ENCODE measurements around the gene DOK7.

The DOK7 gene

DNA sequence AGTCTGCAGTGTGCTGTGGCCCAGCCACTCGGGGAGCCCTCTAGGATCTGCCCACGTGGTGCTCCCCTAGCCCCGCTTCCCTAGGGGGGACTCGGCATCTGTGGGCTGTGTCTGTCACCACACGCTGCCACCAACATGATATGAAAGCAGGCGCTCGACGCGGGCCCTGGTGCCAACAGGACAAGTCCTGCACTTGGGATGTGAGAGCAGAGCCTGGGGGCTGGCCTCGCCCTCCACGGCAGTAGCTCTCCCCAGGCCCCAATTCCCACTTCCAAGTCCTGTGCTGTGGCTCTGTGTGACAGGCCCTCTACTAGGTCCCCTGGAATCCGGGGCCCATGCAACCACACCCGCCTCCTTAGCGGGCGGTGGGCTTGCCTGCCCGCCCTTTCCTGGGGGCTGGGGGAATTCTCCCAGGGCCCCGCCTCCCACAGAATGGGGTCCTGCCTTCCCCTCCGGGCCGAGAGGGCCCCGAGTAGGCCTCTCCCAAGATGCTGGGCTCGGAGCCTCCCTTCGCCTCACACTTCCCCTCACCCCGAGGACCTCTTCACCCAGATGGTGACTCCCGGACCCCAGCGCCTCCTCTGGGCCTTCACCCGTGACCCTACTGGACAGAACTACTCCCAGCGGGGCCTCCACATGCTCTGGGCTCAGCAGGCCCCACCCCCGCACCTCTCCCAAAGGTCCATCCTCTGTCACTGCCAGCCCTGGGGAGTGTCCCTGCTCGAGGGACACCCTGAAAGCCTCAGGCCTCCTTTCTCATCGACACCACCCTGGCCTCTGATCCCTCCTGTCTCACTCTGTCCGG is 57.9 kb downstream of the DOK7 start:
- DNase-seq (ENCODE audit: low spot score): no peak

DNA sequence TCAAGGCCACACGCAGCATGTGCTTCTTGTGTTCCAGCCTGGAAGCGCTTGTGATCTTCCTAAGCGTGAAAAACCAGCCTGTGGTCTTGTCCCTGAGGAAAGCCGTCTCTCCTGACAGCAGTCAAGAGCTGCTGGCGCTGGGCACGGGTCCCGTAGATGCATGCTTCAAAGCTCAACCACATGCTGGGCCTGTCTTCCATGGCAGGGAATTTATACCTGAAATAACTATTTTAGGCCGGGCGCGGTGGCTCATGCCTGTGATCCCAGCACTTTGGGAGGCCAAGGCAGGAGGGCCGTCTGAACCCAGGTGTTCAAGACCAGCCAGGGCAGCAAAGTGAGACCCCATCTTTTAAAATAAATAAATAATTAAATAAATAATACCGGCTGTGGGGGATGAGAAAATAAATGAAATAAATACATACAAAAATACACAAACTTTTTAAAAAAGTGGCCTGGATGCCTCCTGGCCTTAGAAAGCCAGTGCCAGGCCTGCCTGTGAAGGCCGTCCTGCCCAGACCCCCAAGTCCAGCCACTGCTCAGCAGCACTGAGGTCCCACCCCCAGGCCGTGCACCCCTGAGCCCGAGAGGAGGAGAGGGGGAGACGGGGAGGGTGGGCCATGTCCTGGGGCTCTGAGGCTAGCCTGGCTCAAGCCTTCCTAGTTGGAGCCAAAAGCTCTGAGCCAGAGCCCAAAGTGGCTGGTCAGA is 58.7 kb downstream of the DOK7 start:
- no peak for DNase-seq (ENCODE audit: low spot score)

GRCh38 chr4:3522326-3522640 is 59.2 kb downstream of the DOK7 start:
- DNase-seq (ENCODE audit: low spot score): no peak

DNA sequence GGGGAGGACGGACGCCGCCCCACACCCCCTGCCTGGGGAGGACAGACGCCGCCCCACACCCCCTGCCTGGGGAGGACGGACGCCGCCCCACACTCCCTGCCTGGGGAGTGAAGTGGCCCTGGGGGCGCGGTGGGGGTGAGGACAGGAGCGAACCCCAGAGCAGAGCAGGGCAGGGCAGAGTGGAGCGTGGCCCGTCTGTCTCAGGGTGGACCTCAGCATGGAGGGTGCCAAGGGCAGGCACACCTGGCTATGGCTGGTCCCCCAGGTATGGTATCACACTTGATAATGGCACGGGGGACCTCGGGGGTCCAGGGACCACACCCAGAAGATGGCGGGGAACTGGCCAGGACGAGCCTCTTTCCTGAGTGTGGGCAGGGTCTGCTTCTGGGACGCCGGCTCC is 59.5 kb downstream of the DOK7 start:
- no peak for DNase-seq (ENCODE audit: low spot score)

DNA sequence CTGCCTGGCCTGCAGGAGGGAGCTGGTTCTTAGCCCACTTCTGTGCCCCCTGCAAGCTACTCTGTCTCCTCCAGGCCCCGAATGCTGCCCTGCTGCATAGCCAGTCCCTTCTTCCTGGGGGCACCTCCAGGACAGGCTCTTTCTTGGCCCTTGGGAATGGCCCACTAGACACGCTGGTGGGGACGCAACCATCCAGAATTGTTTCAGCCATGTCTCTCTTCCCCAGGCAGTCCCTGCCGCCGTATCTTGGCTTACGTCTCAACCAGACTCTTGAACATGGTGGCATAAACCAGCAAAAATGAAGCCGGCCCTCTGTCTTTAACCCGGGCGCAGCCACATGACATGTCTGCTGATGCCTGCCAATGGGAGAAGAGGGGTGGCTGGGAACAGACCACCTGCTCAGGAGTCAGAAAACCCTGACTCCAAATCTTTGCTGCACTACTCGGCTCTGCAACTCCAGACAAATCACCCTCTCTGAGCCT is 60.1 kb downstream of the DOK7 start:
- DNase-seq (ENCODE audit: low spot score): no peak

GRCh38 chr4:3523628-3524221 is 60.6 kb downstream of the DOK7 start:
- DNase-seq (ENCODE audit: low spot score): no peak

DNA sequence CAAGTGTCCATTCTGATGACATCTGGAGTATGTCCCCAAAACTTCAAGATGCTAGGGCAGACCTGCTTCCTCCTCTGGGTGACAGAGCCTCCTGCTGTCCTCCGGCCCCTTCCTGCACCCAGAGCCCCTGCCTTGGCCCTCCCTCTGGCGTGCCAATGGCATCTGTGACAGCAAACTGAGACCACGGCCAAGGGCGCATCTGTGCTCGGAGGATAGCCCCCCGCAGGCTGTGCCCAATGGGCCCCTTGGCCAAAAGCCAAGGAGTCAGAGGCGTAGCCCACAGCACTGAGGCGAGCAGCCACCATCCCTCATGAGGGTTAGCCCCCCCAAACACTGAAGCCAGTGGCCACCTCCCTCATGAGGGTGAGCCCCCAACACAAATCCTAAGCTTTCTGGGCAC is 61.2 kb downstream of the DOK7 start:
- DNase-seq (ENCODE audit: low spot score): no peak

GRCh38 chr4:3524920-3525319 is 61.8 kb downstream of the DOK7 start:
- no peak for DNase-seq (ENCODE audit: low spot score)

GRCh38 chr4:3525532-3526430 is 62.7 kb downstream of the DOK7 start:
- no peak for DNase-seq (ENCODE audit: low spot score)

DNA sequence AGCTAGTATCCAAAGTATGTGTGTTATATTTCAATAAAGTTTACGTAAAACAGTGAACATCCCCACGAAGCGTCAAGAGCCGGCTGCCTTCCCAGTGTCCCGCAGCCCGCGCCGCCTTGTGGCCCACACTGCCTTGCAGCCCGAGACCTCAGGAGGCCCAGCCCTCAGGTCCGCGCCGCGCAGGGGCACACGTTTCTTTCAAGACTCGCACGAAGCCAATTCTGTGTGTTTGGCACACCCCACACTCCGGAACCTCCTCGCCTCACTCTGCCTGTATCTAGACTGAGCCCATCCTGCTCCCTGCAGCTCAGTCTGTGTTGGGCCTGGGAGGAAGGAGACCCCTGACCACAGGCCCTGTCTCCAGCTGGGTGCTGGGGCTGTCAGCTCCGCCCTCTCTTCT is 63.4 kb downstream of the DOK7 start:
- DNase-seq (ENCODE audit: low spot score): no peak

DNA sequence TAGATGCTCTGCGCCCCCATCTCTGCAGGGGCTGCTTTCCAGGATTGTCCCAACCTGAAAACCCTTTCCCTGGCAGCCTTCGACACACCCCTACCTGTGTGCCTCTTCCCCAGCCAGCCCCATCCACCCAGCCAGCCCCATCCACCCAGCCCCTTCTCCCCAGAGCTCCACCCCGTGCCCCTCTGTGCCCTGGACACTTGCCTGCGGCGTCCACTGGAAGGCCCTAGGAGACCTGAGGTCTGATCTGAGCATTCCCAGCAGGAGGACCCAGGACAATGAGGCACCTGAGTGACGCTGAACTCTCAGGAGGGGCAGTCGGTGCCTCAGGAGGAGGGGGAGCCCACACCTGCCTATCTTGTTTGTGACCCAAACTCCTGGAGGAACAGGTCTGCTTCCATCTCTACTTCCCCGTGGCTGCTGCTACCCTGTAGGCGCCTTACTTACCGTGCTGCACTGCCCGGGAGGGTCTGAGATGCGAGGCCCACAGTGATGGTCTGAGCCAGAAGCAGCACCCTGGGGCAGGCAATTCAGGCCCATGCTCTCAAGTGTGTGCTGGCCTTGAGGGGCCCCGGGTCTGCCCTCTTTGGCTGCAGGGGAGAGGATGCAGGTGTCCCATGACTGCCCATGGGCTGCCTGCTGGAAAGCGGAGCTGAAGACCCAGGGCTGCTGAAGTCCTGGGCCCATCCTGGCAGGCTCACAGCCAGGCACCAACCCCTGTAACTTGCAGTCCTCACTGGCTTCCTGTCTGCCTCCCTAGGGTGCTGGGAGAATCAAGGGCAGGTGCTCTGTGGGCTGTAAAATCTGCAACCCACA is 64.2 kb downstream of the DOK7 start:
- no peak for DNase-seq (ENCODE audit: low spot score)

DNA sequence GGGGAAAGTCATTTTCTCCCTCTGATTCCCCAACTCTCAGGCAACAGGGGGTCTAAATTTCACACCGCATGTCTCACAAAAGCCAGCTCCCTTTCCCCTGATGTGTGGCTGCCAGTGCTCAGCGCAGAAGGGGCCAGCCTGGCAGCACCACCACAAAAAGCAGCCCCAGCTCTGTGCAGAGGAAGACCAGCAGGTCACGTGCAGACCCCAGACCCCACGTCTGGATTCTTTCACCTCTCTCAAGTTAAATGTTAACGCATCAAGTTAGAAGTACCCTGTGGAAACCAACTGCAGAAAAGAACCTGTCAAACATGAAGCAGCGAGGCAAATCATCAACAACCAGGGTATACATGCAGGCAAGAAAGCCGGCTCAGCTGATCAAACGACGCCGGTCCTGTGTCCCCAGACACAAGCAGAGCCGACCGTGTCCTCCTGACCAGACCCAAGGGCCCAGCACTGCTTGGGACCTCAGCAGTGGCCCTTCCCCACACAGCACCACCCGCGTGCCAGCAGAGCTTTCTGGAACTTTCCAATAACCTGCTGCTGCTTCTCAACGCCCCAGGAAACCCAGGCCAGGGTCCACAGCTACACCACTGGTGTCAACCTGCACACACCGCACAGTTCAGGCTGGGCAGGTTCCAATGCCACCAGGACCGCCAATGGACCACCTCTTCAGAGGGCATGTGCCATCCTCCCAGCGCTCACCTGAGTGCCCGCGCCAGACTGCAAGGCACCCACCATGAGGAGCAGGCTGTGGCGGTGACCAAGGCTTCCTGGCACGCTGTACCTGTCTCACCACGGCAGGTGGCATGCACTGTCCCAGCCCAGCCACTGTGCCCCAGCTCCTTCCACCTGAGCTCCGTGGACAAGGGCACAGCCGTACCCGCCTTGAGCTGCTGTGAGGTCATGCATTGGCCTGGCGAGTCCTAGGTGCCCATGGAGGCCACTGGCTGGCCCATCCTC is 65.1 kb downstream of the DOK7 start:
- no peak for DNase-seq (ENCODE audit: low spot score)

DNA sequence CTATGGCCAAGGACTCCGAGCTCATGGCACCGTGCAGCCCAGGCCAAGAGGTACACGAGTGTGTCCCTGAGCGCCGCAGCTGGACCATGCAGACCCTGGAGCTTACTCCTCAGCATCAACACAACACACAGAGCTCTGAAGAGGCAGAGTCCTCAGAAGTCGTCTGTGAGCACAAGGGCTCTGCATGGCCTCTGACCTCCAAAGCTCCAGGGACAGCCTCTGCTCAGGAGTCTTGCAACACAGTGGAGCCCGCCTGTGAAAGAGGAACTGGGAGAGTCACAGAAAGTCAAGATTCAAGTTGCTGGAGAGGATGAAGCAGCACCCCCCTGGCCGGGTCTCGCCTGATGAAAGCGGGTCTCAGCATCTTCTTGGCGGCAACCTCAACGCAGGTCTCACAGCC is 66.3 kb downstream of the DOK7 start:
- DNase-seq (ENCODE audit: low spot score): no peak

DNA sequence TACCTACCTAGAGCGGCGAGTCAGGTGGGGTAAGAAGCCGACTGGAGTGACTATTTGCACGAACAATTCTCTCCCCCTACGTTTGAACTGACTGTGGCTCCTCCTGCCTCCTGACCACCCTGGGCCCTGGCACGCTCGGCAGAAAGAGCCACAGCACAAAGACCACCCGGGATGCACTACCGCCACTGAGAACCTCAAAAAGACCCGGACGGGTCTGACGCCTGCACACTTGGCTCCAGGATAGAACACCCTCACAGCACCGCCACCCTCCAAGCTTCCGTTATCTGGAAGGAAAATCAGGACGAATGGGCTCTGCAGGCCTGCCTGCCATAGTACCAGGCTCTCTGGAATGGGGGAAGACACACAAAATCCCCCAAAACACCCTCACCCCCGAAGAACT is 66.9 kb downstream of the DOK7 start:
- no peak for DNase-seq (ENCODE audit: low spot score)

GRCh38 chr4:3530663-3531254 is 67.7 kb downstream of the DOK7 start:
- DNase-seq (ENCODE audit: low spot score): no peak

DNA sequence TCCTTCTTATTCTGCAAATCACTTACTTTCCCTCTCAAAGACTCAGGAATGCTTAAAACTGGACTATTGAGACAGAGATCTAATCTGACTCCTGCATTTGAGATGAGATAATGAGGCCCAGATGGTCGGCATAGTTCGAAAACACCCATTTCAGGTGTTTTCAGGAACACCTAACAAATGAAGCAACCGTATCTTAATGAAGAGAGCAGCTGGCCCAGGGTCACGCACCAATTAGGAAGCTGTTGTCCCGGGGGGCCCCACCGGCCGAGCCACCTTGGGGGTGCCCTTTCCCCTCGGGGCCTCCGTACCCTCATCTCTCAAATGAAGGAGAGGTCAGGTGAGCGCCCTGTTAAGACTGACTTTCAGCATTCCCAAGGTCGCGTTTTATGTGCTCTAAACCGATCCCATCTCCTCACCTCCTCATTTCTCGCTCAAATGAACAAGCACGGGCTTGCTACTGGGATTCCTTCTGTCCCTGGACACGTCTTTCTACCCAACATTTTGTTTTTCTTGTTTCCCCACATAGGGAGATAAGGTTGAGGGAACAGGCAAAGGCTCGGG is 68.3 kb downstream of the DOK7 start:
- no peak for DNase-seq (ENCODE audit: low spot score)

DNA sequence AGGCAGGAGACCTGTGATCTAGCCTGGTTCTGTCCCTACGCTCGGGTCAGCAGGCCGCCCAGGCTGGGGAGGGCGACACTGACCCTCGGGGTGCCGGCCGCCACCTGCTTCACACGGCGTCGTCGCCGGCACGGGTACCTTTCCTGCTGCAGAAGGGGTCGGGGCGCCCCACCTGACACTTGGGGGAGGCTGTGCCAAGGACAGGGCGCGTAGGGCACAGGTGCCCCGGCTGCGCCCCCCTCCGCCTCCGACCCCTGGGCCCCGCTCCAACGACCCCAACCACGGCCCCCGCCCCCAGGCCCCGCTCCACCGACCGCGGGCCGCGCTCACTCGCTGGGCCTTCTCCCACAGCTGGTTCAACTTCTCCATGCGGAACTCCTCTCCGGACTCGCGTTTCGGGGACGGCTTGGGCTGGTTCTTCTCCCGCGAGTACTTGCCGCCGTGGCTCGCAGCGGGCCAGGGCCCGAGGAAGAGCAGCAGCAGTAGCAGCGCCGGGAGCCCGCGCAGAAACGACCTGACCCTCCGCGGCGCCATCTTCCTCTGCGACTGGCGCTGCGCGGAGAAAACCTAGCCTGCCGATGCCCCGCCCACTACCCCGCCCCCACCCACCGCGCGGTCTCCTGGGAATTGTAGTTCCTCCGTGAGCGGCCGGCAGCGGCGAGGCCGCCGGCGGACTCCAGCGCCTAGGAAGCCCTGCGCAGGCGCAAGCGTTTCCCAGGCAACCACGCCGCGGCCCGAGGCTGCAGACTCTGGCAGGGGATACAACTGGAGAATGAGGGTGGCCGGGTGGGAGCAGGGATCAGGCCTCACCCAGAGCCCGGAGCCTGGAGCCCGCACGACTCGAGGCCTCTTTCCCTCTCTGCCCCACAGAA is 69.0 kb downstream of the DOK7 start, which contains the start of gene LRPAP1:
TSS of gene LRPAP1 (minus strand) at position 544 of the 872 bp plus-strand sequence. CDS start at position 534, 10 bp downstream.
- peak; percentile 100 for DNase-seq (ENCODE audit: low spot score)

GRCh38 chr4:3532751-3533422 is 69.8 kb downstream of the DOK7 start:
- DNase-seq (ENCODE audit: low spot score): no peak
